SK-N-SH (cell line): ENCODE measurements around the gene CFAP69. TPM values are rescaled to one million over a fixed set of nuclear protein-coding genes. Genes with fewer than 3 reads are reported as not detected.

Experiments used
- CTCF ChIA-PET: fragments of 300-600, 350-600 bp; formaldehyde crosslinking; extraction: SDS; loops from one replicate; lab custom pipeline; 2021; lab: Yijun Ruan, JAX
- POLR2A ChIA-PET: fragments of 350-600 bp; sonication (Branson Sonifier 250); formaldehyde crosslinking; extraction: SDS; loops from one replicate; lab custom pipeline; 2020; ENCODE audit warnings: antibody characterized with exemption, inconsistent platforms; lab: Yijun Ruan, JAX
- DNase-seq: peaks from one replicate; pipeline ENCODE4 v3.0.0; 2012
- H2AFZ ChIP-seq: fragments of 200-600 bp; sonication (generic); 2 replicates; pipeline ENCODE4 v1.8.1; 2016; ENCODE audit warnings: antibody characterized with exemption, mild to moderate bottlenecking, low read depth
- H3F3A ChIP-seq: fragments of 200-600 bp; sonication (generic); replicated peaks from 2 replicates; pipeline ENCODE3; 2016; ENCODE audit warnings: antibody characterized with exemption, mild to moderate bottlenecking; ENCODE audit not compliant: insufficient read depth
- H3K27ac ChIP-seq, 2 experiments: fragments of 200-500 bp in 1 of 2; fragments of 200-600 bp in 1 of 2; sonication (Bioruptor generic) in 1 of 2; sonication (generic), shearing (Covaris generic) in 1 of 2; 2 replicates each; pipeline versions ENCODE4 v1.5.1 to v1.6.1; 2014 to 2016; ENCODE audit warnings: low read depth in 2 of 2, inconsistent platforms in 1 of 2, low read length in 1 of 2, mild to moderate bottlenecking in 1 of 2, mixed read lengths in 1 of 2
- H3K27me3 ChIP-seq: fragments of 200-600 bp; sonication (generic), shearing (Covaris generic); 2 replicates; pipeline ENCODE4 v1.6.1; 2016; ENCODE audit warnings: mixed run types; ENCODE audit not compliant: insufficient read depth
- H3K36me3 ChIP-seq, 2 experiments: fragments of 200-500 bp in 1 of 2; fragments of 200-600 bp in 1 of 2; sonication (Bioruptor generic) in 1 of 2; sonication (generic) in 1 of 2; replicated peaks in 1 of 2; 2 replicates each; pipeline versions ENCODE3 to v1.5.1; 2014 to 2016; ENCODE audit warnings: low read length in 1 of 2, mild to moderate bottlenecking in 1 of 2; ENCODE audit not compliant: insufficient read depth in 2 of 2, control insufficient read depth in 1 of 2
- H3K4me1 ChIP-seq, 2 experiments: fragments of 200-500 bp in 1 of 2; fragments of 200-600 bp in 1 of 2; sonication (Bioruptor generic) in 1 of 2; sonication (generic), shearing (Covaris generic) in 1 of 2; 2 replicates each; pipeline versions ENCODE4 v1.5.1 to v1.6.1; 2014 to 2016; ENCODE audit warnings: low read depth in 1 of 2, low read length in 1 of 2, mixed run types in 1 of 2; ENCODE audit not compliant: insufficient read depth in 2 of 2, control insufficient read depth in 1 of 2
- H3K4me2 ChIP-seq: fragments of 200-600 bp; sonication (generic), shearing (Covaris generic); 2 replicates; pipeline ENCODE4 v1.6.1; 2017; ENCODE audit warnings: mixed run types
- H3K4me3 ChIP-seq, 2 experiments: fragments of 200-500 bp in 1 of 2; fragments of 200-600 bp in 1 of 2; sonication (Bioruptor generic) in 1 of 2; sonication (generic), shearing (Covaris generic) in 1 of 2; 2 replicates each; pipeline versions ENCODE4 v1.5.1 to v1.8.1; 2014 to 2016; ENCODE audit warnings: low read depth in 2 of 2, inconsistent platforms in 1 of 2, low read length in 1 of 2, mild to moderate bottlenecking in 1 of 2, mixed read lengths in 1 of 2, moderate library complexity in 1 of 2
- H3K79me2 ChIP-seq: fragments of 200-600 bp; sonication (generic); 2 replicates; pipeline ENCODE4 v1.8.1; 2017; ENCODE audit warnings: mild to moderate bottlenecking; ENCODE audit not compliant: insufficient read depth
- H3K9ac ChIP-seq: fragments of 200-600 bp; sonication (generic); 2 replicates; pipeline ENCODE4 v1.6.1; 2017; ENCODE audit warnings: mixed run types
- H3K9me2 ChIP-seq: fragments of 200-600 bp; sonication (generic); 2 replicates; pipeline ENCODE4 v1.6.1; 2017; ENCODE audit warnings: mixed run types
- H3K9me3 ChIP-seq: fragments of 200-600 bp; sonication (generic); 2 replicates; pipeline ENCODE4 v1.6.1; 2017; ENCODE audit warnings: mixed run types, mild to moderate bottlenecking, moderate library complexity
- H4K20me1 ChIP-seq: fragments of 200-600 bp; sonication (generic); 2 replicates; pipeline ENCODE4 v1.6.1; 2017; ENCODE audit warnings: mild to moderate bottlenecking, mixed run types; ENCODE audit not compliant: insufficient read depth
- CHD2 ChIP-seq: fragments of 150-350 bp; IDR thresholded peaks from 2 replicates; pipeline ENCODE4 v1.6.1; 2018; ENCODE audit warnings: low read length; ENCODE audit not compliant: partially characterized antibody
- ELF1 ChIP-seq: IDR thresholded peaks from 2 replicates; pipeline ENCODE4 v1.4.0; 2012
- MXI1 ChIP-seq: IDR thresholded peaks from 2 replicates; pipeline ENCODE4 v1.6.1; 2012; ENCODE audit warnings: mild to moderate bottlenecking, low read depth, low read length, improper control_type of control experiment
- NFIC ChIP-seq: IDR thresholded peaks from 2 replicates; pipeline ENCODE4 v1.4.0; 2012; ENCODE audit warnings: borderline replicate concordance
- NRF1 ChIP-seq: IDR thresholded peaks from 2 replicates; pipeline ENCODE4 v1.6.1; 2012; ENCODE audit warnings: low read depth, mild to moderate bottlenecking, low read length
- POLR2AphosphoS5 ChIP-seq: IDR thresholded peaks from 2 replicates; pipeline ENCODE4 v1.6.1; 2012; ENCODE audit warnings: low read depth, low read length
- RXRA ChIP-seq: IDR thresholded peaks from 2 replicates; pipeline ENCODE4 v1.4.0; 2012; ENCODE audit warnings: low read depth, mild to moderate bottlenecking, borderline replicate concordance
- SIN3A ChIP-seq: IDR thresholded peaks from 2 replicates; pipeline ENCODE4 v1.6.1; 2012; ENCODE audit warnings: low read depth, mild to moderate bottlenecking, low read length, moderate library complexity, borderline replicate concordance
- TCF12 ChIP-seq: IDR thresholded peaks from 2 replicates; pipeline ENCODE4 v1.4.0; 2012
- TEAD4 ChIP-seq: IDR thresholded peaks from 2 replicates; pipeline ENCODE4 v1.4.0; 2012; ENCODE audit warnings: mild to moderate bottlenecking, borderline replicate concordance; ENCODE audit not compliant: insufficient read depth
- WGBS: methylation state at CpG from one replicate; pipeline ENCODE4 v1.1.6; 2017; ENCODE audit warnings: low lambda C conversion rate; 5-methylcytosine and 5-hydroxymethylcytosine counted together
- polyA plus RNA-seq, 3 experiments: library from polyadenylated mRNA; depleted of rRNA; stranded (reverse); fragments of >200 nt; gene quantifications; 2 replicates each; pipeline ENCODE4 v1.2.3, GENCODE V29; 2012
- TF ChIP-seq, protein P1 (sequence below): IDR thresholded peaks from 2 replicates; pipeline ENCODE4 v1.6.1; 2012; ENCODE audit warnings: mild to moderate bottlenecking, low read depth, low read length, moderate library complexity
- TF ChIP-seq, protein P2 (sequence below): fragments of 150-350 bp; IDR thresholded peaks from 2 replicates; pipeline ENCODE4 v1.6.1; 2017; ENCODE audit warnings: antibody characterized with exemption, low read length, low read depth, borderline replicate concordance
- TF ChIP-seq, protein P3 (sequence below): IDR thresholded peaks from 2 replicates; pipeline ENCODE4 v1.4.0; 2012; ENCODE audit warnings: low read depth, borderline replicate concordance
- TF ChIP-seq, protein P4 (sequence below): fragments of 150-350 bp; IDR thresholded peaks from 2 replicates; pipeline ENCODE4 v1.6.1; 2016; ENCODE audit warnings: mild to moderate bottlenecking, low read depth, low read length

Gene CFAP69
- polyA plus RNA-seq, 1 of the 3 experiments (the other 2 are of a cell fraction), result 2.3 TPM

DNA sequence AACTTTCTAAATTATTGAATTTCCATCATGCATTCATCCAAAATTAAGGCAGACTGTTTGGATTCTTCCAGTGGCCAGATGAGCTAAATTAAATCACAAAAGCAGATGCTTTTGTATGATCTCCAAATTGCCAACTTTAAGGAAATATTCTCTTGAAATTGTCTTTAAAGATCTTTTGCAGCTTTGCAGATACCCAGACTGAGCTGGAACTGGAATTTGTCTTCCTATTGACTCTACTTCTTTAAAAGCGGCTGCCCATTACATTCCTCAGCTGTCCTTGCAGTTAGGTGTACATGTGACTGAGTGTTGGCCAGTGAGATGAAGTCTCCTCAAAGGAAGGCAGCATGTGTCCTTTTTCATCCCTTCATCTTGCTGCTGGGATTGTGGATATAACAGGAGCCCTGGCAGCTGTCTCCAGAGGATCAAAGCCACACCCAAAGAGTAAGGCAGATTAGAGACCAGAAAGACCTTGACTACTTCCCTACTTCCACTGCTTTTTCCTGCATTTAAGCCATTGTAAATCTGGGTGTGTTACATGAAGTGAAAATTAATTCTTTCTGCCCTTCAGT is 8.2 kb upstream of the CFAP69 start:
- peaks cover 0 to 7% of the 10 kb centered on the region in 2 experiments for H3K36me3 ChIP-seq
- 80% methylated on average over 1 of the region's 1 CpG for WGBS
- H3K79me2 ChIP-seq, result no peaks in the 10 kb centered on the region; the same call in 1 of the 2 replicates
- peaks cover 6% of the 10 kb centered on the region for H3F3A ChIP-seq
- H2AFZ ChIP-seq, result no peak overlapping the region
- H3K4me1 ChIP-seq, result peaks cover 0 to 3% of the 10 kb centered on the region in 2 experiments; a peak in 2 of 4 replicates
- H3K4me3 ChIP-seq, result no peak overlapping the region
- no peaks in the 10 kb centered on the region for H4K20me1 ChIP-seq
- H3K9me3 ChIP-seq, result no peaks in the 10 kb centered on the region
- ChIA-PET POLR2A (no interaction called here), CTCF (interaction anchor here (0.6 to 1.7 kb wide), 4 partner anchors 12 to 32 kb away, joined by 3 to 7 read pairs (median 4); partner anchors contain the start of gene STEAP2)
- H3K27me3 ChIP-seq, result no peaks in the 10 kb centered on the region
- H3K9me2 ChIP-seq, result no peaks in the 10 kb centered on the region
- TF ChIP-seq ELF1, result no peak
- TF ChIP-seq TEAD4, result no peak
- no peak for TF ChIP-seq TCF12
- no peak for TF ChIP-seq CHD2
- TF ChIP-seq, protein P1, sequence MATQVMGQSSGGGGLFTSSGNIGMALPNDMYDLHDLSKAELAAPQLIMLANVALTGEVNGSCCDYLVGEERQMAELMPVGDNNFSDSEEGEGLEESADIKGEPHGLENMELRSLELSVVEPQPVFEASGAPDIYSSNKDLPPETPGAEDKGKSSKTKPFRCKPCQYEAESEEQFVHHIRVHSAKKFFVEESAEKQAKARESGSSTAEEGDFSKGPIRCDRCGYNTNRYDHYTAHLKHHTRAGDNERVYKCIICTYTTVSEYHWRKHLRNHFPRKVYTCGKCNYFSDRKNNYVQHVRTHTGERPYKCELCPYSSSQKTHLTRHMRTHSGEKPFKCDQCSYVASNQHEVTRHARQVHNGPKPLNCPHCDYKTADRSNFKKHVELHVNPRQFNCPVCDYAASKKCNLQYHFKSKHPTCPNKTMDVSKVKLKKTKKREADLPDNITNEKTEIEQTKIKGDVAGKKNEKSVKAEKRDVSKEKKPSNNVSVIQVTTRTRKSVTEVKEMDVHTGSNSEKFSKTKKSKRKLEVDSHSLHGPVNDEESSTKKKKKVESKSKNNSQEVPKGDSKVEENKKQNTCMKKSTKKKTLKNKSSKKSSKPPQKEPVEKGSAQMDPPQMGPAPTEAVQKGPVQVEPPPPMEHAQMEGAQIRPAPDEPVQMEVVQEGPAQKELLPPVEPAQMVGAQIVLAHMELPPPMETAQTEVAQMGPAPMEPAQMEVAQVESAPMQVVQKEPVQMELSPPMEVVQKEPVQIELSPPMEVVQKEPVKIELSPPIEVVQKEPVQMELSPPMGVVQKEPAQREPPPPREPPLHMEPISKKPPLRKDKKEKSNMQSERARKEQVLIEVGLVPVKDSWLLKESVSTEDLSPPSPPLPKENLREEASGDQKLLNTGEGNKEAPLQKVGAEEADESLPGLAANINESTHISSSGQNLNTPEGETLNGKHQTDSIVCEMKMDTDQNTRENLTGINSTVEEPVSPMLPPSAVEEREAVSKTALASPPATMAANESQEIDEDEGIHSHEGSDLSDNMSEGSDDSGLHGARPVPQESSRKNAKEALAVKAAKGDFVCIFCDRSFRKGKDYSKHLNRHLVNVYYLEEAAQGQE, result no peak
- no peak for TF ChIP-seq MXI1
- TF ChIP-seq, protein P2, sequence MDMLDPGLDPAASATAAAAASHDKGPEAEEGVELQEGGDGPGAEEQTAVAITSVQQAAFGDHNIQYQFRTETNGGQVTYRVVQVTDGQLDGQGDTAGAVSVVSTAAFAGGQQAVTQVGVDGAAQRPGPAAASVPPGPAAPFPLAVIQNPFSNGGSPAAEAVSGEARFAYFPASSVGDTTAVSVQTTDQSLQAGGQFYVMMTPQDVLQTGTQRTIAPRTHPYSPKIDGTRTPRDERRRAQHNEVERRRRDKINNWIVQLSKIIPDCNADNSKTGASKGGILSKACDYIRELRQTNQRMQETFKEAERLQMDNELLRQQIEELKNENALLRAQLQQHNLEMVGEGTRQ, result no peak
- DNase-seq, result no peak
- H3K4me2 ChIP-seq, result no peak overlapping the region
- no peak overlapping the region for H3K9ac ChIP-seq
- no peak overlapping the region for H3K27ac ChIP-seq

DNA sequence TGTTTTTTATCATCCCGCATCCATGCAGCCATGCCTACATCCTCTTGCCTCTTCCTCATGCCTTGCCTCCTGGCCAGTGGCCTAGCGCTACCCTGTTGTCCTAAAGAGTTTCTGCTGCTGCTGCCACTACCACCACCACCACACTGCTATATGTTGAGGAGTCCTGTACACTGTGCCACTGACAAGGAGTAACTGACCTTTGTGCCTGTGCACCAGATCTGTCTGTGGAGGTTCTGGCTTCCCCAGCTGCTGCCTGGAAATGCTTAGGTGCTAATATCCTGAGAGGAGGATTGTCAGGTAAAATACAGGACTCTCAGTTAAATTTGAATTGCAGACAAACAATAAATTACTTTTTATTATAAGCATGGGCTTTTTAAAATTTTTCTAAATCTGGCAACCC is 7.0 kb upstream of the CFAP69 start:
- no peaks in the 10 kb centered on the region for H4K20me1 ChIP-seq
- no peak overlapping the region for H3K9ac ChIP-seq
- no peak overlapping the region for H2AFZ ChIP-seq
- no peak overlapping the region for H3K4me2 ChIP-seq
- H3K9me3 ChIP-seq, result no peaks in the 10 kb centered on the region
- CTCF ChIA-PET, result interaction anchor here (0.9 to 1.7 kb wide), 2 partner anchors 13 to 26 kb away, joined by 3 to 4 read pairs; partner anchors contain the start of gene STEAP2
- no peak overlapping the region for H3K4me3 ChIP-seq
- no peak for DNase-seq
- peaks cover 0 to 3% of the 10 kb centered on the region in 2 experiments; a peak in 2 of 4 replicates for H3K4me1 ChIP-seq
- no peaks in the 10 kb centered on the region for H3K9me2 ChIP-seq
- no peak overlapping the region for H3K27ac ChIP-seq
- H3K79me2 ChIP-seq, result no peaks in the 10 kb centered on the region
- no peaks in the 10 kb centered on the region for H3F3A ChIP-seq
- WGBS, result 95% methylated on average over 2 of the region's 2 CpGs
- no peaks in the 10 kb centered on the region for H3K27me3 ChIP-seq
- POLR2A ChIA-PET, result no interaction called here
- peaks cover 0 to 7% of the 10 kb centered on the region in 2 experiments for H3K36me3 ChIP-seq
- no peak for TF ChIP-seq CHD2
- no peak for TF ChIP-seq RXRA
- TF ChIP-seq, protein P3, sequence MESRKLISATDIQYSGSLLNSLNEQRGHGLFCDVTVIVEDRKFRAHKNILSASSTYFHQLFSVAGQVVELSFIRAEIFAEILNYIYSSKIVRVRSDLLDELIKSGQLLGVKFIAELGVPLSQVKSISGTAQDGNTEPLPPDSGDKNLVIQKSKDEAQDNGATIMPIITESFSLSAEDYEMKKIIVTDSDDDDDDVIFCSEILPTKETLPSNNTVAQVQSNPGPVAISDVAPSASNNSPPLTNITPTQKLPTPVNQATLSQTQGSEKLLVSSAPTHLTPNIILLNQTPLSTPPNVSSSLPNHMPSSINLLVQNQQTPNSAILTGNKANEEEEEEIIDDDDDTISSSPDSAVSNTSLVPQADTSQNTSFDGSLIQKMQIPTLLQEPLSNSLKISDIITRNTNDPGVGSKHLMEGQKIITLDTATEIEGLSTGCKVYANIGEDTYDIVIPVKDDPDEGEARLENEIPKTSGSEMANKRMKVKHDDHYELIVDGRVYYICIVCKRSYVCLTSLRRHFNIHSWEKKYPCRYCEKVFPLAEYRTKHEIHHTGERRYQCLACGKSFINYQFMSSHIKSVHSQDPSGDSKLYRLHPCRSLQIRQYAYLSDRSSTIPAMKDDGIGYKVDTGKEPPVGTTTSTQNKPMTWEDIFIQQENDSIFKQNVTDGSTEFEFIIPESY, result no peak
- TF ChIP-seq, protein P1, result no peak
- TF ChIP-seq, protein P4, sequence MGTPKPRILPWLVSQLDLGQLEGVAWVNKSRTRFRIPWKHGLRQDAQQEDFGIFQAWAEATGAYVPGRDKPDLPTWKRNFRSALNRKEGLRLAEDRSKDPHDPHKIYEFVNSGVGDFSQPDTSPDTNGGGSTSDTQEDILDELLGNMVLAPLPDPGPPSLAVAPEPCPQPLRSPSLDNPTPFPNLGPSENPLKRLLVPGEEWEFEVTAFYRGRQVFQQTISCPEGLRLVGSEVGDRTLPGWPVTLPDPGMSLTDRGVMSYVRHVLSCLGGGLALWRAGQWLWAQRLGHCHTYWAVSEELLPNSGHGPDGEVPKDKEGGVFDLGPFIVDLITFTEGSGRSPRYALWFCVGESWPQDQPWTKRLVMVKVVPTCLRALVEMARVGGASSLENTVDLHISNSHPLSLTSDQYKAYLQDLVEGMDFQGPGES, result no peak
- no peak for TF ChIP-seq POLR2AphosphoS5
- TF ChIP-seq NRF1, result no peak
- no peak for TF ChIP-seq SIN3A
- TF ChIP-seq NFIC, result no peak
